Measurements from ENCODE around the gene AGR2.

AGR2 gene

DNA sequence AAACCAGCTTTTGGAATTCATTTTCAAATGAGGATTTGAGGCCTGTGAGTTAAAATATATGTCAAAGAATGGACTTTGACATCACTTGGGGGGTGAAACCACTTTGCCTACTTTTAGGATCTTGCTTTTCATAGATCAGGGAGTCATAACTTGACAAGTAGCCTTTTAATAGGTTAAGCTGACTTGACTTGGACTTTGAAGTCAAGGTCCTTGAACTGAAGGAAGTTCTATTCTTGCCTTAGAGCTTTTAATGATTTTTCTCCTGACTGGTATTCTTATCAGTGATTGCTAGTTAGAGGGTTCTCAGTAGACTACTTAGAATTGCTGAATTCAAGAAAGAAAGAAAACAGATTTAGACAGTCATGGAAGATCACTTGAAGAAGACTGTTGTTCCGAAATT lies 17.7 kb downstream of the AGR2 start:
- TF ChIP-seq, protein P1, sequence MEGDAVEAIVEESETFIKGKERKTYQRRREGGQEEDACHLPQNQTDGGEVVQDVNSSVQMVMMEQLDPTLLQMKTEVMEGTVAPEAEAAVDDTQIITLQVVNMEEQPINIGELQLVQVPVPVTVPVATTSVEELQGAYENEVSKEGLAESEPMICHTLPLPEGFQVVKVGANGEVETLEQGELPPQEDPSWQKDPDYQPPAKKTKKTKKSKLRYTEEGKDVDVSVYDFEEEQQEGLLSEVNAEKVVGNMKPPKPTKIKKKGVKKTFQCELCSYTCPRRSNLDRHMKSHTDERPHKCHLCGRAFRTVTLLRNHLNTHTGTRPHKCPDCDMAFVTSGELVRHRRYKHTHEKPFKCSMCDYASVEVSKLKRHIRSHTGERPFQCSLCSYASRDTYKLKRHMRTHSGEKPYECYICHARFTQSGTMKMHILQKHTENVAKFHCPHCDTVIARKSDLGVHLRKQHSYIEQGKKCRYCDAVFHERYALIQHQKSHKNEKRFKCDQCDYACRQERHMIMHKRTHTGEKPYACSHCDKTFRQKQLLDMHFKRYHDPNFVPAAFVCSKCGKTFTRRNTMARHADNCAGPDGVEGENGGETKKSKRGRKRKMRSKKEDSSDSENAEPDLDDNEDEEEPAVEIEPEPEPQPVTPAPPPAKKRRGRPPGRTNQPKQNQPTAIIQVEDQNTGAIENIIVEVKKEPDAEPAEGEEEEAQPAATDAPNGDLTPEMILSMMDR (IDR thresholded peaks at IDR 0.05; ENCODE audit: insufficient read depth, missing control alignments): no peak
- DNase-seq (ENCODE audit: insufficient read length, low spot score) (no peak), FAIRE-seq (no peak)

GRCh38 chr7:16786257-16786656 lies 18.5 kb downstream of the AGR2 start:
- DNase-seq (ENCODE audit: insufficient read length, low spot score) (no peak), FAIRE-seq (no peak)
- TF ChIP-seq, protein P1 (IDR thresholded peaks at IDR 0.05; ENCODE audit: insufficient read depth, missing control alignments): no peak

GRCh38 chr7:16785846-16786245 lies 19.0 kb downstream of the AGR2 start:
- TF ChIP-seq, protein P1 (IDR thresholded peaks at IDR 0.05; ENCODE audit: insufficient read depth, missing control alignments): no peak
- no peak for DNase-seq (ENCODE audit: insufficient read length, low spot score)
- FAIRE-seq: no peak

- no peak for FAIRE-seq
- TF ChIP-seq, protein P1 (IDR thresholded peaks at IDR 0.05; ENCODE audit: insufficient read depth, missing control alignments): no peak
- DNase-seq (ENCODE audit: insufficient read length, low spot score): no peak
Observed at GRCh38 chr7:16785321-16785720, 19.5 kb downstream of the AGR2 start.

GRCh38 chr7:16780596-16780995 lies 24.2 kb downstream of the AGR2 start:
- FAIRE-seq (no peak), DNase-seq (ENCODE audit: insufficient read length, low spot score) (no peak)
- TF ChIP-seq, protein P1 (IDR thresholded peaks at IDR 0.05; ENCODE audit: insufficient read depth, missing control alignments): no peak

- DNase-seq (ENCODE audit: insufficient read length, low spot score) (no peak), FAIRE-seq (no peak)
- TF ChIP-seq, protein P1 (IDR thresholded peaks at IDR 0.05; ENCODE audit: insufficient read depth, missing control alignments): no peak
Observed at GRCh38 chr7:16779051-16779450, 25.7 kb downstream of the AGR2 start.

- FAIRE-seq (no peak), DNase-seq (ENCODE audit: insufficient read length, low spot score) (no peak)
- TF ChIP-seq, protein P1 (IDR thresholded peaks at IDR 0.05; ENCODE audit: insufficient read depth, missing control alignments): no peak
Observed at GRCh38 chr7:16778476-16778875, 26.3 kb downstream of the AGR2 start.

Data from D721Med (cell line).